ENCODE data around the gene CLNS1A. TPM values are rescaled to one million over a fixed set of nuclear protein-coding genes. Genes with fewer than 3 reads are reported as not detected.

Gene CLNS1A
- total RNA-seq, 1 experiment from 2014 or later, result 151 TPM

Other genes starting within 250 kb of the CLNS1A start
- gene PAK1, start 163.7 kb downstream of the CLNS1A start, total RNA-seq (2021; ENCODE audit: unreplicated experiment), result 56.1 TPM
- 0.20 TPM for gene AQP11, start 47.8 kb downstream of the CLNS1A start, total RNA-seq (2021; ENCODE audit: unreplicated experiment)
- 43.1 TPM for gene RSF1, start 182.9 kb upstream of the CLNS1A start, total RNA-seq (2021; ENCODE audit: unreplicated experiment)
- 11.2 TPM for gene AAMDC, start 183.3 kb upstream of the CLNS1A start, total RNA-seq (2021; ENCODE audit: unreplicated experiment)

Data from HCT116 (cell line).